ENCODE data around the gene INA.

- no peak for TF ChIP-seq POLR2AphosphoS5 (IDR thresholded peaks at IDR 0.05; ENCODE audit: low read depth, low read length)
- no peak for TF ChIP-seq POLR2A (IDR thresholded peaks at IDR 0.05; ENCODE audit: low read depth, low read length)
- TF ChIP-seq TAF1 (IDR thresholded peaks at IDR 0.05; ENCODE audit: borderline replicate concordance, low read depth, low read length), result no peak
These were observed 32.2 kb upstream of the INA start for GRCh38 chr10:103244666-103245271.
